HepG2 (cell line): ENCODE measurements around the gene CCDC88B. TPM values are rescaled to one million over a fixed set of nuclear protein-coding genes. Genes with fewer than 3 reads are reported as not detected.

ENCODE experiments used
- ATF3 ChIP-seq: sonication (generic); formaldehyde crosslinking; IDR thresholded peaks from 2 replicates; pipeline ENCODE4 v1.4.0; 2020; ENCODE audit warnings: missing genetic modification reagents
- ATF7-NPFF ChIP-seq: sonication (generic); formaldehyde crosslinking; IDR thresholded peaks from 2 replicates; pipeline ENCODE4 v1.8.1; 2023; ENCODE audit warnings: mild to moderate bottlenecking, low read depth, missing genetic modification reagents, moderate library complexity
- CHCHD3 ChIP-seq: sonication (generic); formaldehyde crosslinking; IDR thresholded peaks from 2 replicates; pipeline ENCODE4 v1.8.0; 2022; ENCODE audit warnings: mild to moderate bottlenecking, missing genetic modification reagents, moderate library complexity
- DRAP1 ChIP-seq: IDR thresholded peaks from 2 replicates; pipeline ENCODE4 v1.6.1; 2016; ENCODE audit warnings: missing genetic modification reagents, missing compliant biosample characterization
- ETV6 ChIP-seq: sonication (generic); formaldehyde crosslinking; conservative IDR thresholded peaks from 2 replicates; pipeline ENCODE4 v1.4.0; 2020; ENCODE audit warnings: missing genetic modification reagents
- FOXA1 ChIP-seq, 2 experiments: fragments of 450-650 bp in 1 of 2; sonication (generic) in 1 of 2; formaldehyde crosslinking in 1 of 2; IDR thresholded peaks; 2 replicates each; pipeline versions ENCODE4 v1.4.0 to v1.6.1; 2016 to 2020; ENCODE audit warnings: missing genetic modification reagents in 1 of 2
- FOXA3 ChIP-seq: IDR thresholded peaks from 2 replicates; pipeline ENCODE4 v1.6.1; 2016; ENCODE audit warnings: missing genetic modification reagents, missing compliant biosample characterization
- HMGA1 ChIP-seq: sonication (generic); formaldehyde crosslinking; conservative IDR thresholded peaks from 2 replicates; pipeline ENCODE4 v1.4.0; 2020; ENCODE audit warnings: missing genetic modification reagents
- IRF1 ChIP-seq: sonication (generic); formaldehyde crosslinking; IDR thresholded peaks from 2 replicates; pipeline ENCODE4 v1.4.0; 2020; ENCODE audit warnings: low read depth, mild to moderate bottlenecking, missing genetic modification reagents
- ISL2 ChIP-seq: sonication (generic); formaldehyde crosslinking; IDR thresholded peaks from 2 replicates; pipeline ENCODE4 v1.5.0; 2020; ENCODE audit warnings: missing genetic modification reagents
- MAFF ChIP-seq: IDR thresholded peaks from 2 replicates; pipeline ENCODE4 v1.6.1; 2011; ENCODE audit warnings: low read depth, low read length, improper control_type of control experiment
- NCOR1 ChIP-seq: fragments of 200-600 bp; sonication (generic); IDR thresholded peaks from 2 replicates; pipeline ENCODE4 v1.7.0; 2017; ENCODE audit warnings: antibody characterized with exemption, low read length, borderline replicate concordance
- RBM22 ChIP-seq: fragments of 200-400 bp; formaldehyde crosslinking; optimal IDR thresholded peaks from 2 replicates; pipeline ENCODE3; 2017; ENCODE audit warnings: mild to moderate bottlenecking, low read length, moderate library complexity
- RFXANK ChIP-seq: IDR thresholded peaks from 2 replicates; pipeline ENCODE4 v1.6.1; 2016
- TBL1XR1 ChIP-seq: fragments of 150-350 bp; IDR thresholded peaks from 2 replicates; pipeline ENCODE4 v1.6.1; 2014; ENCODE audit warnings: borderline replicate concordance, low read length; ENCODE audit not compliant: partially characterized antibody
- THAP8 ChIP-seq: sonication (generic); formaldehyde crosslinking; IDR thresholded peaks from 2 replicates; pipeline ENCODE4 v1.5.1; 2020; ENCODE audit warnings: missing genetic modification reagents, mild to moderate bottlenecking, borderline replicate concordance
- YY1 ChIP-seq: IDR thresholded peaks from 2 replicates; pipeline ENCODE4 v1.6.1; 2011; ENCODE audit warnings: low read length, low read depth, moderate library complexity, mild to moderate bottlenecking; ENCODE audit not compliant: insufficient read depth, insufficient replicate concordance
- ZEB1 ChIP-seq: IDR thresholded peaks from 2 replicates; pipeline ENCODE4 v1.6.1; 2012; ENCODE audit warnings: mild to moderate bottlenecking, low read depth, inconsistent platforms; ENCODE audit not compliant: insufficient replicate concordance
- ZHX1 ChIP-seq: sonication (generic); formaldehyde crosslinking; IDR thresholded peaks from 2 replicates; pipeline ENCODE4 v1.8.1; 2022; ENCODE audit warnings: low read depth, mild to moderate bottlenecking, missing genetic modification reagents
- ZNF101 ChIP-seq: sonication (generic); formaldehyde crosslinking; IDR thresholded peaks from 2 replicates; pipeline ENCODE4 v1.4.0; 2020; ENCODE audit warnings: mild to moderate bottlenecking, low read depth, missing genetic modification reagents, borderline replicate concordance
- ZNF232 ChIP-seq: sonication (generic); formaldehyde crosslinking; IDR thresholded peaks from 2 replicates; pipeline ENCODE4 v1.4.0; 2020; ENCODE audit warnings: missing genetic modification reagents, borderline replicate concordance
- ZNF616 ChIP-seq: sonication (generic); formaldehyde crosslinking; IDR thresholded peaks from 2 replicates; pipeline ENCODE4 v1.5.0; 2020; ENCODE audit warnings: low read depth, mild to moderate bottlenecking, missing genetic modification reagents
- ZNF619 ChIP-seq: sonication (generic); formaldehyde crosslinking; IDR thresholded peaks from 2 replicates; pipeline ENCODE4 v1.4.0; 2020; ENCODE audit warnings: mild to moderate bottlenecking, missing genetic modification reagents
- ZNF775 ChIP-seq: sonication (generic); formaldehyde crosslinking; IDR thresholded peaks from 2 replicates; pipeline ENCODE4 v1.4.0; 2020; ENCODE audit warnings: missing genetic modification reagents, mild to moderate bottlenecking, moderate library complexity, borderline replicate concordance
- ZNF792 ChIP-seq: IDR thresholded peaks from 2 replicates; pipeline ENCODE4 v1.6.1; 2016
- ZSCAN30 ChIP-seq: sonication (generic); formaldehyde crosslinking; IDR thresholded peaks from 2 replicates; pipeline ENCODE4 v1.5.0; 2020; ENCODE audit warnings: mild to moderate bottlenecking, missing genetic modification reagents
- polyA plus RNA-seq, 8 experiments: library from polyadenylated mRNA; depleted of rRNA in 3 of 8; stranded (reverse) in 7 of 8; unstranded in 1 of 8; fragments of >200 nt; fragmentation: Illumina TruSeq in 4 of 8; extraction: Trizol in 4 of 8; gene quantifications; 2 replicates each; pipeline versions ENCODE4 v1.2.1 to v1.2.3, GENCODE V29; 2011 to 2016; ENCODE audit warnings: low read depth in 4 of 8, missing spikeins in 1 of 8, mixed read lengths in 1 of 8; ENCODE audit not compliant: insufficient read depth in 1 of 8
- total RNA-seq, 5 experiments: library from RNA; depleted of rRNA; stranded (reverse); fragments of >200 nt; fragmentation: Illumina TruSeq; extraction: Trizol; gene quantifications; 2 replicates each; pipeline ENCODE4 v1.2.3, GENCODE V29; 2016; ENCODE audit warnings: low read depth in 1 of 5

Gene CCDC88B
- total and polyA plus RNA-seq, 2 of the 13 experiments (the other 11 are each of a cell fraction or from before 2014, with no cell fraction given), result 3.6 to 4.8 TPM

GRCh38 chr11:64355078-64355940 is 15.3 kb downstream of the CCDC88B start (continued):
- no peak for TF ChIP-seq IRF1 (CRISPR knock-in tag)
- no peak for TF ChIP-seq HMGA1
- TF ChIP-seq FOXA3 (CRISPR knock-in tag), result peak; percentile 29; the same call in 1 of the 2 replicates
- TF ChIP-seq ZNF232 (CRISPR knock-in tag), result no peak
- TF ChIP-seq ZNF101 (CRISPR knock-in tag), result no peak
- peak; percentile 28; the same call in 1 of the 2 replicates for TF ChIP-seq DRAP1 (CRISPR knock-in tag)
- TF ChIP-seq ZSCAN30 (CRISPR knock-in tag), result no peak
- TF ChIP-seq ZNF792 (CRISPR knock-in tag), result peak; percentile 79
- TF ChIP-seq ZNF616 (CRISPR knock-in tag), result 0 out of 2 replicates have a peak, but pooled peaks have one; percentile 54
- TF ChIP-seq CHCHD3, result no peak
- no peak for TF ChIP-seq ETV6
- no peak for TF ChIP-seq NCOR1
- no peak for TF ChIP-seq ZHX1 (CRISPR knock-in tag)
- TF ChIP-seq MAFF, result no peak
- peak; percentile 33 for TF ChIP-seq ZEB1
- no peak for TF ChIP-seq ZNF775 (CRISPR knock-in tag)
- no peak for TF ChIP-seq ATF7-NPFF (CRISPR knock-in tag)
- no peak for TF ChIP-seq ZNF619 (CRISPR knock-in tag)
- no peak for TF ChIP-seq RFXANK (CRISPR knock-in tag)
- peak; percentile 64; the same call in 1 of the 2 replicates for TF ChIP-seq ATF3 (CRISPR knock-in tag)
- no peak for TF ChIP-seq THAP8 (CRISPR knock-in tag)
- TF ChIP-seq RBM22, result no peak
- no peak for TF ChIP-seq FOXA1 (IDR thresholded peaks at IDR 0.05)
- no peak for TF ChIP-seq FOXA1 (CRISPR knock-in tag; IDR thresholded peaks at IDR 0.05)
- no peak for TF ChIP-seq TBL1XR1
- TF ChIP-seq YY1, result peak; percentile 67
- TF ChIP-seq ISL2, result no peak
